ENCODE results near the gene BOC. TPM values are rescaled to one million over a fixed set of nuclear protein-coding genes. Genes with fewer than 3 reads are reported as not detected.

BOC gene
- total and polyA plus RNA-seq, 7 experiments from 2014 or later: 0.98 TPM; not detected in 6

GRCh38 chr3:113205481-113205880 lies 5.9 kb upstream of the BOC start:
- DNase-seq: no peak
- H3K4me3 ChIP-seq (ENCODE audit: low read length): no peak overlapping the region
- Mint-ChIP-seq H3K27me3 (peaks cover 38 to 62% (median 48%) of the 10 kb centered on the region in 5 donors), H3K9me3 (peaks cover 0 to 5% (median 0%) of the 10 kb centered on the region in 11 donors), H3K4me3 (no peak overlapping the region), H3K36me3 (no peaks in the 10 kb centered on the region), H3K4me1 (peaks cover 0 to 4% (median 0%) of the 10 kb centered on the region in 7 donors), H3K27ac (no peak overlapping the region)
- H3K36me3 ChIP-seq (ENCODE audit: control insufficient read depth in 2 of 3, insufficient read depth in 3 of 3, low read length in 3 of 3): no peaks in the 10 kb centered on the region
- intact Hi-C loops (cut with micrococcal nuclease): no loop called here
- no peaks in the 10 kb centered on the region for H3K9me3 ChIP-seq (ENCODE audit: control insufficient read depth in 2 of 3, low read length in 3 of 3)
- no peaks in the 10 kb centered on the region for H3K27me3 ChIP-seq (ENCODE audit: control insufficient read depth in 2 of 2, insufficient read depth in 2 of 2, low read length in 2 of 2)
- ChIA-PET CTCF (no interaction called here), POLR2A (no interaction called here)
- no peak for ATAC-seq
- no peaks in the 10 kb centered on the region for H3K4me1 ChIP-seq (ENCODE audit: control insufficient read depth in 2 of 2, insufficient read depth in 2 of 2, low read length in 2 of 2)
- H3K27ac ChIP-seq (ENCODE audit: low read depth, low read length): no peak overlapping the region

DNA sequence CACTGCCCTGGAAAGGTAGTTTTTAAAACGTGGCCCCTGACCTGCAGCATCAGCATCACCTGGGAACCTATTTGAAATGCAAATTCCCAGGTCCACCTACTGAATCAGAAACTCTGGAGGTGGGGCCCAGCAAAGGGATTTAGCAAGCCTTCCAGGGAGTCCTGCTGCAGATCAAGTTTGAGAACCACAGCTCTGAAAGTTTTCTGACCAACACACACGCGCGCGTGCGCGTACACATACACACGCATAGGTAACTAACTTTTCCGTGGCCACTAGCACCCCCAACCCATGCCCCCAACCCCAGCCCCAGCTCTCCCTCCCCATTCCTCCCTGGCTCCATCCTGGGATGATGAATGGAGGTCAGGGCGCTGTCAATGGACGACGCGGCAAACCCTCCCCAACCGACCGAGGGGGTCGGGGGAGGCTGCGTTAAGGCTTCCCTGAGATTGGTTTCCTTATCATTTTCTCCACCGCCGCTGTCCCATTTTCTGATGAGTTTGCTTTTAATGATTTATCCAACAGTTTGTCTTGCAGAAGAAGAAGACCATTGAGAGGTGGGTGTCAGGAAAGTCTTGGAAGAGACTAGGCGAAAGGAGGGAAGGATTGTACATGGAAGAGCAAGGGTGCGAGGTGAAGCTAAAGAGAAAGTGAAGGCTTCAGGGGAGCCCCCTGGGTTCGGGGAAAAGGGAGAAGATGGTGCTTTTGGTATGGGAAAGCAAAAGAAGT lies 590 bp upstream of the BOC start:
- no peak for DNase-seq
- ChIA-PET CTCF (no interaction called here), POLR2A (no interaction called here)
- no peak overlapping the region for H3K27ac Mint-ChIP-seq
- Histone ChIP-seq H3K9me3 (ENCODE audit: control insufficient read depth in 2 of 3, low read length in 3 of 3) (no peaks in the 10 kb centered on the region), H3K4me3 (ENCODE audit: low read length) (no peak overlapping the region), H3K27ac (ENCODE audit: low read depth, low read length) (no peak overlapping the region), H3K36me3 (ENCODE audit: control insufficient read depth in 2 of 3, insufficient read depth in 3 of 3, low read length in 3 of 3) (no peaks in the 10 kb centered on the region), H3K27me3 (ENCODE audit: control insufficient read depth in 2 of 2, insufficient read depth in 2 of 2, low read length in 2 of 2) (peaks cover 0 to 4% of the 10 kb centered on the region in 2 donors), H3K4me1 (ENCODE audit: control insufficient read depth in 2 of 2, insufficient read depth in 2 of 2, low read length in 2 of 2) (no peaks in the 10 kb centered on the region)
- intact Hi-C loops (cut with micrococcal nuclease): loop anchor here in 1 of 2 donors (5.0 kb wide), 1 partner anchor 158 kb away; no protein-coding TSS in a partner anchor
- no peak for ATAC-seq
- peaks cover 72 to 89% (median 74%) of the 10 kb centered on the region in 5 donors for H3K27me3 Mint-ChIP-seq
- peak overlapping the region; percentile 35 to 82 (median 68) for H3K4me3 Mint-ChIP-seq
- peaks cover 6 to 19% (median 13%) of the 10 kb centered on the region in 7 donors for H3K4me1 Mint-ChIP-seq
- no peaks in the 10 kb centered on the region for H3K9me3 Mint-ChIP-seq
- peaks cover 0 to 4% (median 0%) of the 10 kb centered on the region in 5 donors for H3K36me3 Mint-ChIP-seq

GRCh38 chr3:113212150-113212843 lies 940 bp downstream of the BOC start:
- CTCF ChIA-PET: no interaction called here
- Histone ChIP-seq H3K4me3 (ENCODE audit: low read length) (no peak overlapping the region), H3K9me3 (ENCODE audit: control insufficient read depth in 2 of 3, low read length in 3 of 3) (no peaks in the 10 kb centered on the region), H3K27ac (ENCODE audit: low read depth, low read length) (no peak overlapping the region), H3K4me1 (ENCODE audit: control insufficient read depth in 2 of 2, insufficient read depth in 2 of 2, low read length in 2 of 2) (no peaks in the 10 kb centered on the region), H3K36me3 (ENCODE audit: control insufficient read depth in 2 of 3, insufficient read depth in 3 of 3, low read length in 3 of 3) (no peaks in the 10 kb centered on the region), H3K27me3 (ENCODE audit: control insufficient read depth in 2 of 2, insufficient read depth in 2 of 2, low read length in 2 of 2) (peaks cover 0 to 4% of the 10 kb centered on the region in 2 donors)
- H3K27me3 Mint-ChIP-seq: peaks cover 66 to 85% (median 72%) of the 10 kb centered on the region in 5 donors
- DNase-seq (no peak), ATAC-seq (peak; percentile 40)
- H3K27ac Mint-ChIP-seq: peak overlapping the region in 1 of 9 donors; percentile 16
- peaks cover 0 to 4% (median 0%) of the 10 kb centered on the region in 5 donors for H3K36me3 Mint-ChIP-seq
- peaks cover 6 to 19% (median 13%) of the 10 kb centered on the region in 7 donors for H3K4me1 Mint-ChIP-seq
- no peaks in the 10 kb centered on the region for H3K9me3 Mint-ChIP-seq
- POLR2A ChIA-PET: no interaction called here
- intact Hi-C loops (cut with micrococcal nuclease): loop anchor here in 1 of 2 donors (5.0 kb wide), 1 partner anchor 160 kb away; no protein-coding TSS in a partner anchor
- H3K4me3 Mint-ChIP-seq: peak overlapping the region in 9 of 10 donors; percentile 41 to 83 (median 54)

- peaks cover 0 to 4% of the 10 kb centered on the region in 2 donors for H3K27me3 ChIP-seq (ENCODE audit: control insufficient read depth in 2 of 2, insufficient read depth in 2 of 2, low read length in 2 of 2)
- no peaks in the 10 kb centered on the region for H3K36me3 ChIP-seq (ENCODE audit: control insufficient read depth in 2 of 3, insufficient read depth in 3 of 3, low read length in 3 of 3)
- intact Hi-C loops (cut with micrococcal nuclease): loop anchor here in 1 of 2 donors (5.0 kb wide), 1 partner anchor 161 kb away; no protein-coding TSS in a partner anchor
- Mint-ChIP-seq H3K4me1 (peaks cover 6 to 19% (median 13%) of the 10 kb centered on the region in 7 donors), H3K36me3 (peaks cover 0 to 4% (median 0%) of the 10 kb centered on the region in 5 donors), H3K9me3 (no peaks in the 10 kb centered on the region), H3K4me3 (peak overlapping the region in 8 of 10 donors; percentile 10 to 83 (median 58)), H3K27me3 (peaks cover 60 to 85% (median 72%) of the 10 kb centered on the region in 5 donors), H3K27ac (peak overlapping the region in 1 of 9 donors; percentile 16)
- H3K27ac ChIP-seq (ENCODE audit: low read depth, low read length): no peak overlapping the region
- H3K9me3 ChIP-seq (ENCODE audit: control insufficient read depth in 2 of 3, low read length in 3 of 3): no peaks in the 10 kb centered on the region
- ATAC-seq (no peak), DNase-seq (no peak)
- no peaks in the 10 kb centered on the region for H3K4me1 ChIP-seq (ENCODE audit: control insufficient read depth in 2 of 2, insufficient read depth in 2 of 2, low read length in 2 of 2)
- no peak overlapping the region for H3K4me3 ChIP-seq (ENCODE audit: low read length)
- ChIA-PET POLR2A (no interaction called here), CTCF (no interaction called here)
These were observed 1.6 kb downstream of the BOC start for GRCh38 chr3:113212844-113213375.

DNA sequence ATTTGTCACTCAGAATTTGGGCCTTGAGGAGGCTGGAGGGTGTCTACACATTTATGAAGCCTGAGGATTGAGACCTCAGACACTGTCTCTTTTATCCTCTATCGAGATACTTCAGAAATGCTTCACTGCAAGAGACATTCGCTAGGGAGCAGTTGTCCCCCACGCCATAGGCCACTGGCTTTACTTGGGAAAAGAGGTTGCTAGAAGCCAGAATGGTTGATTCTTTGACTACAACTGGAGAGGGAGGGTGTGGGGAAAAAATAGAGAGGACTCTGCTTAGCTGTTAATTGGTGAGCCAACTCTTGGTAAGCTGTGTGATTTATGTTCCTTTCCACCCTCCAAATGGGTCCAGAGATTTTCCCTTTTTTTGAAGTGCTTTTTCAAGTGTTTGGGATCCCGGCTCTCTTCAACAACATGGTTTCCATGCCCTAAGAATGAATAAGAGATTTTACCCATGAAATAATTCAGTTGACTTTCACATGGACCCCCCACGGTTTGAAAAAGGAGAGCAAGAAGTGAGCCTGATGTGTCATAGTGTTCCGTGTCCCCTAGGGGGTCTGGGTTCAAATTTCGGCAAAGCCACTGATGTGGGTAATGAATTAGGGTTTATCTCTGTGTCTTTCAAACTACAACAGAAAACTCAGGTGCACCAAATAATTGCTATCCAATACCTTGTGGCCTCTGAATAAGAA lies 2.7 kb downstream of the BOC start:
- CTCF ChIA-PET: no interaction called here
- Mint-ChIP-seq H3K4me1 (peaks cover 6 to 19% (median 13%) of the 10 kb centered on the region in 7 donors), H3K27ac (no peak overlapping the region), H3K27me3 (peaks cover 52 to 82% (median 66%) of the 10 kb centered on the region in 5 donors), H3K4me3 (peak overlapping the region in 1 of 10 donors; percentile 2), H3K36me3 (peaks cover 0 to 4% (median 0%) of the 10 kb centered on the region in 5 donors), H3K9me3 (no peaks in the 10 kb centered on the region)
- intact Hi-C loops (cut with micrococcal nuclease): loop anchor here in 1 of 2 donors (5.0 kb wide), 1 partner anchor 162 kb away; no protein-coding TSS in a partner anchor
- Histone ChIP-seq H3K9me3 (ENCODE audit: control insufficient read depth in 2 of 3, low read length in 3 of 3) (no peaks in the 10 kb centered on the region), H3K4me3 (ENCODE audit: low read length) (no peak overlapping the region), H3K36me3 (ENCODE audit: control insufficient read depth in 2 of 3, insufficient read depth in 3 of 3, low read length in 3 of 3) (no peaks in the 10 kb centered on the region), H3K27ac (ENCODE audit: low read depth, low read length) (no peak overlapping the region), H3K4me1 (ENCODE audit: control insufficient read depth in 2 of 2, insufficient read depth in 2 of 2, low read length in 2 of 2) (no peaks in the 10 kb centered on the region), H3K27me3 (ENCODE audit: control insufficient read depth in 2 of 2, insufficient read depth in 2 of 2, low read length in 2 of 2) (peaks cover 0 to 4% of the 10 kb centered on the region in 2 donors)
- POLR2A ChIA-PET: no interaction called here
- DNase-seq (no peak), ATAC-seq (no peak)

GRCh38 chr3:113214917-113215595 lies 3.7 kb downstream of the BOC start:
- H3K9me3 ChIP-seq (ENCODE audit: control insufficient read depth in 2 of 3, low read length in 3 of 3): no peaks in the 10 kb centered on the region
- Mint-ChIP-seq H3K27ac (no peak overlapping the region), H3K9me3 (no peaks in the 10 kb centered on the region), H3K27me3 (peaks cover 43 to 79% (median 55%) of the 10 kb centered on the region in 5 donors), H3K4me3 (no peak overlapping the region), H3K36me3 (peaks cover 0 to 4% (median 0%) of the 10 kb centered on the region in 5 donors), H3K4me1 (peaks cover 6 to 16% (median 13%) of the 10 kb centered on the region in 7 donors)
- ATAC-seq (no peak), DNase-seq (no peak)
- intact Hi-C loops (cut with micrococcal nuclease): loop anchor here in 1 of 2 donors (5.0 kb wide), 1 partner anchor 163 kb away; no protein-coding TSS in a partner anchor
- no peaks in the 10 kb centered on the region for H3K4me1 ChIP-seq (ENCODE audit: control insufficient read depth in 2 of 2, insufficient read depth in 2 of 2, low read length in 2 of 2)
- H3K4me3 ChIP-seq (ENCODE audit: low read length): no peak overlapping the region
- H3K27me3 ChIP-seq (ENCODE audit: control insufficient read depth in 2 of 2, insufficient read depth in 2 of 2, low read length in 2 of 2): peaks cover 0 to 4% of the 10 kb centered on the region in 2 donors
- ChIA-PET CTCF (no interaction called here), POLR2A (no interaction called here)
- H3K27ac ChIP-seq (ENCODE audit: low read depth, low read length): no peak overlapping the region
- H3K36me3 ChIP-seq (ENCODE audit: control insufficient read depth in 2 of 3, insufficient read depth in 3 of 3, low read length in 3 of 3): no peaks in the 10 kb centered on the region

Measured in naive thymus-derived CD4-positive, alpha-beta T cell (primary cell).